ENCODE data around the gene PARD6A.
"Not testable (repeated sequence)": the region's sequence is repeated elsewhere in the genome, so short reads cannot be mapped to it uniquely, and the experiment has no call there.

The PARD6A gene

GRCh38 chr16:67667817-67668494, 7.2 kb downstream of the PARD6A start:
- DNase-seq, result peak; percentile 89

- no peak for DNase-seq
Observed at GRCh38 chr16:67668495-67669157, 7.9 kb downstream of the PARD6A start.

GRCh38 chr16:67669499-67670101, 8.8 kb downstream of the PARD6A start:
- DNase-seq, result no peak

GRCh38 chr16:67672306-67672705, 11.5 kb downstream of the PARD6A start:
- no peak for DNase-seq

GRCh38 chr16:67672739-67673662, 12.2 kb downstream of the PARD6A start:
- peak; percentile 34 for DNase-seq

GRCh38 chr16:67673712-67674580, 13.2 kb downstream of the PARD6A start:
- DNase-seq, result peak; percentile 55

GRCh38 chr16:67674851-67675578, 14.3 kb downstream of the PARD6A start:
- DNase-seq, result no peak

GRCh38 chr16:67675579-67675935, 14.8 kb downstream of the PARD6A start:
- no peak for DNase-seq

- DNase-seq, result no peak
Observed at GRCh38 chr16:67675999-67676398, 15.2 kb downstream of the PARD6A start.

GRCh38 chr16:67676516-67676915, 15.8 kb downstream of the PARD6A start:
- no peak for DNase-seq

GRCh38 chr16:67676939-67677338, 16.2 kb downstream of the PARD6A start:
- no peak for DNase-seq

- DNase-seq, result no peak
Observed at GRCh38 chr16:67677712-67678111, 17.0 kb downstream of the PARD6A start.

GRCh38 chr16:67678354-67679023, 17.7 kb downstream of the PARD6A start:
- DNase-seq, result no peak

GRCh38 chr16:67679935-67680897, 19.5 kb downstream of the PARD6A start:
- DNase-seq, result no peak

GRCh38 chr16:67683767-67684166, 23.0 kb downstream of the PARD6A start:
- no peak for DNase-seq

GRCh38 chr16:67685388-67686112, 24.8 kb downstream of the PARD6A start:
- DNase-seq, result no peak

- not testable (repeated sequence) for DNase-seq
Observed at GRCh38 chr16:67693517-67694285, 32.9 kb downstream of the PARD6A start.

GRCh38 chr16:67694611-67695010, 33.9 kb downstream of the PARD6A start:
- no peak for DNase-seq
